Kidney glomerular epithelial cell (primary cell): Measurements from ENCODE around the gene FATE1.

Experiments
- DNase-seq: peaks from one replicate; lab custom pipeline; 2025; lab: John Stamatoyannopoulos, UW

The FATE1 gene

DNA sequence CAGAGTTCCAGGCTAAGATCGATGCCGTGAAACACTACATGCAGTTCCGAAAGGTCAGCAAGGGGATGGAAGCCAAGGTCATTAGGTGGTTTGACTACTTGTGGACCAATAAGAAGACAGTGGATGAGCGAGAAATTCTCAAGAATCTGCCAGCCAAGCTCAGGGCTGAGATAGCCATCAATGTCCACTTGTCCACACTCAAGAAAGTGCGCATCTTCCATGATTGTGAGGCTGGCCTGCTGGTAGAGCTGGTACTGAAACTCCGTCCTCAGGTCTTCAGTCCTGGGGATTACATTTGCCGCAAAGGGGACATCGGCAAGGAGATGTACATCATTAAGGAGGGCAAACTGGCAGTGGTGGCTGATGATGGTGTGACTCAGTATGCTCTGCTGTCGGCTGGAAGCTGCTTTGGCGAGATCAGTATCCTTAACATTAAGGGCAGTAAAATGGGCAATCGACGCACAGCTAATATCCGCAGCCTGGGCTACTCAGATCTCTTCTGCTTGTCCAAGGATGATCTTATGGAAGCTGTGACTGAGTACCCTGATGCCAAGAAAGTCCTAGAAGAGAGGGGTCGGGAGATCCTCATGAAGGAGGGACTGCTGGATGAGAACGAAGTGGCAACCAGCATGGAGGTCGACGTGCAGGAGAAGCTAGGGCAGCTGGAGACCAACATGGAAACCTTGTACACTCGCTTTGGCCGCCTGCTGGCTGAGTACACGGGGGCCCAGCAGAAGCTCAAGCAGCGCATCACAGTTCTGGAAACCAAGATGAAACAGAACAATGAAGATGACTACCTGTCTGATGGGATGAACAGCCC is 28.0 kb downstream of the FATE1 start:
- DNase-seq: no peak

DNA sequence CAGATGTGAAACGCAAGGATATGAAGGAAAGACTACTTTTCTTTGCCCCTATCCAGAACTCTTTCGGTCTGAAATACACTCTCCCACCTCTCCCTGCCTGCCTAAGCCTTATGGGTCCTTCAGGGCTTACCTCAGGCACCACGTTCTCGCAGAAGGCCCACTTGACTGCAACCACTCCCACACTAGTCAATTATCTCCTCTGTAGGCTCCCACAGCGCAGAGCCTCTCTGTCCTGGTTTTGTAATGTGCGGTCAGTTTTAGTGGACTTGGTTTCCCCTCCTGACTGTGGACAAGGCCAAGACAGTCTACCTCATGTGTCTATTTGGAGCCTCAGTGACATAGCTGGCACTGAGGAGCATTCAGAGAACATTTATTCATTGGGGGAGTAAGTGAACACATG is 29.8 kb downstream of the FATE1 start:
- DNase-seq: no peak

DNA sequence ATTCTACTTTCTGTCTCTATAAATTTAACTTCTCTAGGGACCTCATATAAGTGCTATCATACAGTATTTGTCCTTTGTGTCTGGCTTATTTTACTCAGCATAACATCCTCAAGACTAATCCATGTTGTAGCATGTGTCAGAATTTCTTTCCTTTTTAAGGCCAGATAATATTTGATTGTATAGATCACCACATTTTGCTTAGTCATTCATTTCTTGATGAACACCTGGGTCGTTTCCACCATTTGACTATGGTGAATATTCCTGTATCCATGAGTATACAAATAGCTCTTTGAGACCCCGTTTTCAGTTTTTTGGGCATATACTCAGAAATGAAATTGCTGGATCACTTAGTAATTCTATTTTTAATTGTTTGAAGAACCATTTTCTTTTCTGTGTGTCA is 30.7 kb downstream of the FATE1 start:
- DNase-seq: no peak

DNA sequence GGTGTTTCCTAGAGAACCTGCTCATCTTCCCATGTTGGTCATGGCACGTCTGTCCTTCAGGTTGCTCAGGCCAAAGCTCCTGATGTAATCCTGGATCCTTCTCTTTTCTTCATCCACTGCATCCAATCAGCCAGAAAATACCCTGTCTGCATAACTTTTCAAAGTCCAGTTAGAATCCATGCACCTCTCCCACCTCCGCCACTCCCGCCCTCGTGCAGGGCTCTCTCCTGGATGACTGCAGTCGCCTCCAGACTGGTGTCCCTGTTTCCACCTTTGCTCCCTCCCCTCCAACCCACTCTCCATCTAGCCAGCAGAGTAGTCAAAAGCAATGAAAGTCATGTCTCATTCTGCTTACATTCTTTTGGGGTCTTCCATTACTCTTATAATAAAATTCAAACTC is 34.7 kb downstream of the FATE1 start:
- no peak for DNase-seq

DNA sequence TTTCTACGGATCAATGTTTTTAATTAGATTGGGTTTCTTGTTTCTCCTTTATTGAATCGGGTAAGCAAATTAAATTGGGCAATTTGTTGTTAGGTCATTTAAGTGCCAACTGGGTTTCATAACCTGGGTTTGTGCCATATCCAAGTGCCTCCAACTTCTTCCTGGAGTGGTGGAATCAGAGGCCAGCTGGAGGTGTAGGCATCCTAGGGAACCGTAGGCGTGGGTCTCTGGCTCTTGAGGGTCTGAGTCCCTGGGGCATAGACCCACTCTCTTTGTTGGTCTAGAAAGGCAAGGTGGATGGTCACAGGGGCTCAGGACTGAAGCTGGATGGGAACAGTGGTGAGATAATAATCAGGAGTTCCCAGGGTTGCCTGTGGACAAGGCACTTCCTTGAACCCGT is 37.0 kb downstream of the FATE1 start:
- DNase-seq: no peak

DNA sequence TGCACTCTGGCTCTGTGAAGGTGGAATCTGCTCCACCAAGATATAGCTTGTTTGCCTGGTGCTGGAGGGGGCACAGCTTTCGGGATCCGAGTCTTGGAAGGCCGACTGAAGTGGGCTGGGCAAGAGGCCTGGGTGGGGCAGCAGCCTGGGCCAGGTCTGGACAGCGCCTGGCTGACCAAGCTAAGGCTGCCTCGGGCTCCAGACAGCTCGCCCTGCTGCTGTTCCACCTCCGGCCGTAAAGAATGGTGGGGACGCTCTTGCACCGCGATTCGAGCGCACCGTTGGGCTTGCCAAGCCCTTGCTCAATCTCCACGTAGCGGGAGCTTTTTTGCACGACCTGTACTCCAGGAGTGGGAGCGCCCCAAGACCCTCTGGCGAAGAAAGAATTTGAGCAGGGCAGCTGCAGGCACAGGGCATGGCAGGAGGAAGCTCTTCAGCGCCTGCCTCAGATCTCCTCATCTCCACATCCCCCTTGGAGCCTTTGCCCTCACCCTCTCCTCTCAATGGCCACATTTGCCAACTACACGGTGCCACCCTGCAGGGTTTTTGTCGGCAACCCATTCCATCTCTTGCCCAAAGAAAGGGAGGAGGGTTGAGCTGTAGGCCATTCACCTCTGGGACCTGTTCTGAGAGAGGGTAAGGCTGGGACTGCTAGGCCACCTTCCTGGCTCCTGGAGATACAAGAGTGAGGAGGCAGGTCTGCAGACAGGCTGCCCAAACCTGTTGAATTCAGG is 37.6 kb downstream of the FATE1 start:
- no peak for DNase-seq

DNA sequence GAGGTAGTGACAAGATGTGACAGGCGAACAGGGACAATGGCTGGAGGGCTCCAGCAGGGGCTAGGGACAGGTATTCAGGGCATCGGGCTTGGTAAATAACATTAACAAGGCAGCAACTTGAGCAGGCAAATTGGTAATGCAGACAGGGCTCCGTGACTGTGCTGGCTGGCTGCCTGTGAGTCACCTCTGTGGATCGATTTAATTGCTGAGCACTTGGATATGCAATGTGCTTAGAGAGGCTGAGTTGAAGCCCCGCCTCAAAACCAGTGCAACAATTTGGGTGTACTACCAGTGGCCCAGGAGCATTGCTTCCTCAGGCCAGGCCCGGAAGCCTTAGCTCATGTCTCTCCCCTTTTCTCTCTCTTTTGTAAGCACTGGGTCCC is 38.2 kb downstream of the FATE1 start:
- DNase-seq: no peak

DNA sequence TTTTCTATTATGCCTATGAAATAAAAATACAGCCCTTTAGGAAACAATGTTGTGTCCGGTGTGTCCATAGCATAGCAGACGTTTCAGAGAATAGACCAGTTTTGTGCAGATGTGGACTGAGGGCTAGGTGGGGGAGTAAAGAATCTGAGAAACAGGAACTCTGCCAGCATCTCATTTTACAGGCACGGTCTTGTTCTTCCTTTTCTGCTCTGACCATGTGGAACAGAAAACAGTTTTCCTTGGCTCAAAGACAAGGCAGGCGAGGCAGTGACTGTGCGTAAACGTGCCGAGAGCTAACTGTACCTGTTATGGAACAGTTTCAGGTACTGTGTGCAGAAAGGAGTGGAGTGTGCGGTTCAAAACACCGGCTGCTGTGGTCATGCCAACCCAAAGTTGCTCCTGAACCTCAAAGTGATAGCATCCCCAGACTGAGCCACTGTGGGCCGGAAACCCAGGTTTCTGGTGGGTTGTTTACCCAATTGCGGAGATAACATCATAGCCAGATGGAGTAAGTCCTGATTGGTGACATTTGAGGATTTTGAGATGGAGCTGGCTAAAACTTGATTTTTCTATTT is 38.9 kb downstream of the FATE1 start:
- no peak for DNase-seq

DNA sequence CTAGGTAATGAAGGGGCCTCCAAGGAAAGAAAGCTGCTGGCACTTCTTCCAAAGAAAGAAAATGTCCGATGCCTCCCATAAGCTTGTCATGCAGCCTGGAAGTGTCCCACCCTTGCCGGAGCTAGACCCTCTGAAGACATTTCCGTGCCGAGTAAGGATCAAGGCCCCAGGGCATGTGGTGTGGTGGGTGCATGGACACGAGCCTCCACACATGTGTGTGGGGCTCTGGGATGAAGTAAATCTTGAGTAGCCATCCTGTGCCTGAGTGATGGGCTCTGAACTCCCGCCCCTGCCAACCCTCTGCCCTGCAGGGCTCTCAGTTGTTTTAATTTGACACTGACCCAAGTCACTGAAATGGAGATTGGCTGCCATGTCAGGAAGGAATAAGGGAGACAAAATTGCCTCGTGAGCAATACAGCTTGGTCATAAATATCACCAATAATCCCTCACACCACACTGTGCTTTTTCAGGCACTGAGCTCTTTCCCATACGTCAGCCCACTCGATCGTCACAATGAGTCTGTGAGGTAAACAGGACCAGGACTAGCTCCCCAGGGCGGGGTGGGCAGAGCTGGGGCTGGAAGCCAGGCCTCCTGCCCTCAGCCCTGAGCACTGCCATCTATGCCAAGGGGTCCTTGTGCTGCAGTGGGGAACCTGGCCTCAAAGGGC is 43.3 kb downstream of the FATE1 start:
- DNase-seq: no peak

DNA sequence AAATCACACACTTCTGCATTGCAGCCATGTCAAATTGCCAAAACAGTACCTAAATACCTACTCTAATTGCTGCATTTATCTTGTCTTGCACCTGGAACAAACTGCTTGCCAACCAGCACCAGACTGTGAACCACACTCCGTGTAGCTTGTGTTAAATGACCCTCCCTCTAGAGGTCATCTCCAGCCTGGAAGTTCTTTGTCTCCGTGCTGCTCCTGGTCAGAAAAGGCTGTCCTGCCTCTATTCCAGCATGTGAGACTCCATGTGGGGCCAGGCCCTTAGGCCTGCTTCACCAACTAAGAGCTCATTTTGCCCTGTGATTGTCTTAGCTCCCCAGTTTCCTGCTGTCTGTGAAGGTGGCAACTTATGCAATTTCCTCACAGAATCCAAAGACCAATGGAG is 47.0 kb downstream of the FATE1 start:
- no peak for DNase-seq

DNA sequence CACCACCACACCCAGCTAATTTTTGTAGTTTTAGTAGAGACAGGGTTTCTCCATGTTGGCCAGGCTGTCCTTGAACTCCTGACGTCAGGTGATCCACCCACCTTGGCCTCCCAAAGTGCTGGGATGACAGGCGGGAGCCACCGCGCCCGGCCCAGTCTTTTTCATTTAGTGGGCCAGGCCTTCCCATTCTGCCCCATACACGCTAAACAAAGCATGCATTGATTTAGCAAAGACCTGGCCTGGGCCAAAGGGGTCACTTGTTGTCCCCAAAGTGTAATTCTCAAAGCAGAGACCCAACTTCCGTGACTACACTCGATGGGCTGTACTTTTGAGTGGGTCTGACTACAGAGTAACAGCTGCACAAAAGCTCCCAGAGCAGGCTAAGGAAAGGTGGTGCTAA is 47.9 kb downstream of the FATE1 start:
- DNase-seq: no peak

DNA sequence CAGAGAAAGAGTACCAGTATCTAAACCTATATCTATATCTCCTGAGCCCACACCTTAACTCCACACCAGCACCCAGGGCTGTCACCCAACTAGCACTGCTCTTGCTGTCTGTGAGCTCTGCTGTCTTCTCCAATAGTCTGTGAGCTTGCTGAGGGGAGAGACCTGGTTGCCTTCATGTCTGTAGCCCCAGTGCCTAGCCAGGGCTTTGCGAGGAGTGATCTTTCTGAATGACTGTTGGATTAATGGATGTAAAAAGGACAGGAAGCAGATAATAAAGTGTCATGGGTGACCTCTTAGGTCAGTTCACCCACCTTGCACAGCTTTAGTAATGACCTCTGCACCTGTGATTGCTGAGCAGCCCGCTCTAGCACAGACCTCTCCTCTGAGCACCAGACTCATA is 49.2 kb downstream of the FATE1 start:
- DNase-seq: no peak

DNA sequence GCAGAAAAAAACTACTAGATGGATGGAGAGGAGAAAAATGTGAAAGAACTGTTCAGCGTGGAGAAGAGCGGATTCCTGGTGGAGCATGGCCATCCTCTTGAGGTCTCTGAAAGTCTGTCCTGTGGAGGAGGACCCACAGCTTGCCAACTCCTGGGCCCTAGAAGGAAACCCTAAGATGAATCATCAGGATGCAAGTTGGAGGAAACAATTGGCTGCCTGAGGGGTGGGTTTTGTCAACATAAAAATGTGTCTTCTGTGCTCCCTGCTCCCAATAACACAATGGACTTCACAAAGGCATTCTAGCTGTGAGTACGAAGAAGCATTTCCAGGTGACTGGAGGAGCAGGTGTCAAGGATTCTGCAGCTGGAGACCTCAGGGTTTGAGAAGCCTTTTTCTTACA is 55.9 kb downstream of the FATE1 start:
- no peak for DNase-seq
